ENCODE measurements around the gene FOXRED1.
A peak's percentile ranks its signal among the peaks of the same experiment; 100 is the strongest.

FOXRED1 gene

DNA sequence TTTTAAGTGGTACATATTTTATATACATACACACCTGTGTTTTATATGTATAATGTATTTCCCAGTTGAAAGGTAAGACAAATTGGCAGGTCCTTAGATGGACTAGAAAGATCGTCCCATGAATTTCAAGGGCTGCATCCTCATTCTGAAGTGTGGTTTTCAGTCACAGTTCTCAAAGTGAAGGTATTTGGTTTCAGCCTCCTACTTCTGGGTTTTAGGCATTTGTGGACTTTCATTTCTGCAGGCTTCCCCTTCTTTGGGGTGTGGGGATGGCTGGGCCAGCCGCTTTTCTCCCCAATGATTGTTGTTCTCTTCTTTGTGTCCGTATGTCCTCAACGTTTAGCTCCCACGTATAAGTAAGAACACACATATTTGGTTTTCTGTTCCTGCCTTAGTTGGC lies 44.9 kb downstream of the FOXRED1 start:
- no peak for DNase-seq

DNA sequence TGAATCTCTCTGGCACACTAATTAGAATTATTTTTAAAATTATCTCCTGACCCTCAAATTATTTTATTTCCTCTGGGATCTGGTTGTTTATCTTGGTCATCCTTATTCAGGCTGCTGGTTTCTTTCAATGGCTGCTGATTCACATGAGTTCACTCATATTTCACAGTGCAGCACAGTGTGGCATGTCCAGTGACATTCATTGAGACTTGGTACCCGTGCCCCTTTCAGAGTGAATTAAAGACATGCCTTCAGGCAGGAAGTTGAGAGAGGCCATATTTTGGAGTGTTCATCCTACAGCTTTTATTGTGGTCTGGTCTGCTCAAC lies 48.4 kb downstream of the FOXRED1 start:
- DNase-seq = no peak

DNA sequence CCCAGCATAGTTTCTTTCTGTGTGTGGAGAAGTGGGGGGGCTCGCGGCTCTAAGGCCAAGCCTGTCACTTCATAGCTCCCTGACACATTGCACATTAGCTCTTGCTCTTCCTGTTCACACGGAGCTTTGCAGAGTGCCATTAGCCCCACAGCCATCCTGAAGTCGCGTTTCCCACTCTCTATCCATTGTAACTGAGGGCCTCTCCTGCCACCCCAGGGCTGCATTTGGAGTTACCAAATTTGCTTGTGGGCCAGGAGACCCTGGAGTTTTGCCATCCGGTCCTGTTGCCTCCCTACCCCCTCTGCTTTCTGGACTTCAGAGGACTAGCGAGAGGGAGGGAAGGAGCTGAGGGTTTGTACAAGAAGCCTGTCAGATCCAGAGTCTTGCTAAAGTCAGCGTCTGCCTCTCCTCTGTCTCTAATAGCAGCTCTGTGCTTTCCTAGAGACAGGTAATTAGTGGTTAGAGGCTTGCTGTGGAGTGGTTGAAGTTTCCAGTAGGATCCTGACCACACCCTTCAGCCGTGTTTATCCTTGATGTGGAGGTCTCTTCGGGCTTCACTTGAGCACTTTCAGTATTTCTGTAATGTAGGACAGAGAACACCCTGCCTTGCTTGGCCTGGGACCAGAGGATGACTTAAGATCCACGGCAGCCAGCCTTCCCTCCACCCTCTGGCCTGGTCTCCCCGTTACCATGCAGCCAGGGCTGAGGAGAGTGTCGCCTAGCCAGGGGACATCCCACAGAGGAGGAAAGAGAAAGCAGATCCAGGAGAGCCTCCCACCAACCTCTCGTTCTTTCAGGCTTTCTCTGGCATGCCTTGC lies 49.0 kb downstream of the FOXRED1 start:
- DNase-seq = peak; percentile 25 to 51 (median 48)

DNA sequence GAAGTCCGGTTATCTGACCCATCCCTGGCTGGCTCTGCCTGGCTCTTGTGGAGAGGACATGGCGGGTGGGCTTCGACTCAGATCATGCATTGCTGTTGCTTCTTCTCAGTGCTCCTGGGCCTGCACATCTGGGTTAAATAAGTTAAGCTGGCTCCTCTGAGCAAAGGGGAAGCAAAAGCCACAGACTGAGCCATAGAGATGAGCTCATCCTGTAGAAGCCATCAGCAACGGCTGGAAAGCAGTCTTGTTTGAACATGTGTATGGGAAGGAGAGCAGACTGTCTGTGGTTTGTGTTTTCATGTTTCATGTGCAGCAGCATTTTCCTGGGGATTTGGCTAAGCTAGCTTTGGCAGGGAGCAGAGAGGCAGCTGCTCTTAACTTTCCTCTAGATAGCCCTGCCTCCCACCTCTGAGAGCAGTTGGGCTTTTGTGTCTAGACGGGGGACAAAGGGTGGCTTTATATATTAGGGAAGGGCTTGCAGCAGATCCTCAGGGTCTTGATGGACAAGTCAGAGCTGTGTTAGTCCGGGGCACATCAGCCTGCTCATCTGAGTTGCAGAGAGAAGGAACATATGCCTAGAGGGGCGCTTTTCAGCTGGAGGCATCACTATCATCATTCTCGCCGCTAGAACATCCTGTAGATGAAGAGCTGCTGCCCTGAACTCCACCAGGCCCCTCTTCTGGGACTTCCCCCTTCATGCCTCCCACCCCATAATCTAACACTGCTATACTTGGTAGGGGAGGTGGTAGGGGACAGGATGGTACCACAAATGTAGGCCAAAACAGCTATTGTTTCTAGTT lies 49.8 kb downstream of the FOXRED1 start:
- DNase-seq = no peak

DNA sequence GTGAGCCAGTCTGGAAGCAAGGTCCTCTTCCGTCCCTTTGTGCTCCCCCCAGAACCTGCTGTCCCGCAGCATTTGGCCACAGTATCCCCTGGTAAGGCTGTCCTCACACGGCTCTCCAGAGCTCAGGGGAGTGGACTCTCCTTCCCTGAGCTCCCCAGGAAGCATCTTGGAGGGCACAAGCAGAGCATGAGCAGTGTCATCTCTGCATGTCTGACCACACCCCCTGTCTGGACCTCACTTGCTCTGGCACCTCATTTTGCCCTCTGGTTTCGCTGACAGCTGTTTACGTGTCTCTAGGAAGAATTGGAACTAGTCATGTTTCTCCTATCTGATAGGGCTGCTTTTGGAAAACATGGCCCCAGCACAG lies 50.4 kb downstream of the FOXRED1 start:
- no peak for DNase-seq

DNA sequence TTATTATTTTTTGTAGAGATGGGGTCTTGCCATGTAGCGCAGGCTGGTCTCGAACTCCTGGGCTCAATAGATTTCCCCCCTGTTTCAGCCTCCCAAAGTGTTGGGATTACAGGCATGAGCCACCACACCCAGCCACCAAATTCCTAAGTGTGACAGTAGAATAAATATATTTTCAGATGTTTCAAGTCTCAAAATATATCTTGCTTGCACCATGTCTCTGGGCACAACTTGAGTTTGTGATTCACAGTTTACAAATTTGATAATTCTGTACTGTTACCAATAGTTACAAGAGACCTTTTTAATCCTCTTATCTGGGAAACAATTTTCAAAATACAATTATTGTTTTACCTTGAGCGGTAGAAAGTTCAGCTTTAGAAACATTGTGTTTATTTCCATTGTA lies 54.0 kb downstream of the FOXRED1 start:
- no peak for DNase-seq

DNA sequence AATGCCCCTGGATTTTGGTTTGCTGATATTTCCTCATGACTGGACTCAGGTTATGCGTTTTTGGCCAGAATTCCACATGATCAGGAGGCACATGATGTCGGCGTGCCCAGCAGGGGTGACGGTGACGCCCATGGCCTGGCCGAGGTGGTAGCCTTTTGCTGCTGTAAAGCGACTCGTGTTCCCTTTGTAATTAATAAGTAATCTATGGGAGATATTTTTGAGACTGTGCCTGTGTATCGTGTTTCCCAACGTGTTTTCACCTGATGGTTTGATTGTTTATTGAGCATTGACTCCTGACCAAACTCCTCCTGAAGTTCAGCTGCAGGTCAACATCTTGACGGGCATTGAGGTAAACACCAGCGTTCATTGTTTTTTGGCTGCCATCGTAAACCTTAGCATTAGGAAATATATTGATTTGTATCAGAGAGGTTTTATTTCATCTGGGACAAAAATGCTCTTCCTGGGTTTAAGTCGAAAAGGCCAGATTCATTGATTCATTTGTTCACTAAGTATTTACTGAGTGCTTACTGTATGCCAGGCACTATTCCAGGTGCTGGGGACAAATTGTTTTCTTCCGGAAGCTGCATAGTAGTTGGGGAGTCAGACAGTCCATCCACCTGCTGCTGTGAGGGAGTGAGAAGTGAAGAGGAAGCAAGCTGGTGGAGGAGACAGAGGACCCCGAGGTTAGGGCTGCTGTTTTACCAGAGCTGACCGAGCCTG lies 58.5 kb downstream of the FOXRED1 start:
- no peak for DNase-seq

All from NCI-H1417 (cell line).